NCI-H1694 treated with DMSO at 0.1 percent for 48 hours (cell line): ENCODE measurements around the gene RNF223.
"Not testable (repeated sequence)": the region's sequence is repeated elsewhere in the genome, so short reads cannot be mapped to it uniquely, and the experiment has no call there.

Experiments used
- DNase-seq: peaks from one replicate; lab custom pipeline; 2025; lab: John Stamatoyannopoulos, UW

RNF223 gene

DNA sequence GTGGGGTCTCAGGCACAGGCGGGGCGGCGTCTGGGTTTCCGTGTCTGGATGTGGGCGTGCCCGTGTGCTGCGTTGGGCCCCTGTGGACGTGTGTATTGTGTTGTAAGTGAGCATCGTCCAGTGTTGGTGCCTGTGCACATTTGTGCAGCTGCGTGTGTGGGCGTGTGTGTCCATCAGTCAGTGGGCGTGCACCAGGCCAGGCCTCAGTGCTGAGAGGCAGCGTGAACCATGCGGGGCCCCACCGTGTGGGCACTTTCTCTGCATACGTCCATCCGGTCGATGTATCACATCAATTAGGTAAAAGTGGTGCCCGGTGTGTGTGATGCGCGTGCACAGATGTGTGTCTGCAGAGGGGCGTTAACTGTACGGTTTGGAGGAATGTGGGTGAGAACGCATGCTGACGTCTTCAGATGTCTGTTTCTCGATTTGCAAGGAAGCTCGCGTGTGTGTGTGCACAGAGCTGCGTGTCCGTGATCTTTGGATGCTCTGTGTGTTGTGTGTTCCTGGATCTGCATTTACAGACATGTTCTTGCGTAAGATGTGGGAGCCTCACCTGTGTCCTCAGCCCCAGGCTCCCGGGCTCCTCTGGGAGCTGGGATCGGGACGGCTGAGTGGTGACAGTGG lies 29.5 kb downstream of the RNF223 start:
- DNase-seq: no peak

DNA sequence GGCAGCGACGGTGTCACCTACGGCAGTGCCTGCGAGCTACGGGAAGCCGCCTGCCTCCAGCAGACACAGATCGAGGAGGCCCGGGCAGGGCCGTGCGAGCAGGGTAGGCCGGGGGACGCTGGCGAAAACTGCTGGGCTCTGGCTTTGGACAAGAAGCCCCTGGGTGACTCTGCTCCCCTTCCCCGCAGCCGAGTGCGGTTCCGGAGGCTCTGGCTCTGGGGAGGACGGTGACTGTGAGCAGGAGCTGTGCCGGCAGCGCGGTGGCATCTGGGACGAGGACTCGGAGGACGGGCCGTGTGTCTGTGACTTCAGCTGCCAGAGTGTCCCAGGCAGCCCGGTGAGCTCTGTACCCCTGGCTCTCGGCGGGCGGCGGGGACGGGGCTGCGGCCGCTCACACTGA lies 30.2 kb downstream of the RNF223 start:
- no peak for DNase-seq

DNA sequence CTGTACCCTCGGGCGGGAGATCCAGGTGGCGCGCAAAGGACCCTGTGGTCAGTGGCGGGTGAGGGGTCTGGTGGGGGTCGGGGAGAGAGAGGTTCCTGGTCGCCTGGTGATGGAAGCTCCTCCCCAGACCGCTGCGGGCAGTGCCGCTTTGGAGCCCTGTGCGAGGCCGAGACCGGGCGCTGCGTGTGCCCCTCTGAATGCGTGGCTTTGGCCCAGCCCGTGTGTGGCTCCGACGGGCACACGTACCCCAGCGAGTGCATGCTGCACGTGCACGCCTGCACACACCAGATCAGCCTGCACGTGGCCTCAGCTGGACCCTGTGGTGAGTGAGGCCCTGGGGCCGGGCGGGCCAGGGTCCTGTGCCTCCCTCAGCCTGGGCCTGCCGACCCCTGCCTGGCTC lies 30.7 kb downstream of the RNF223 start:
- DNase-seq: no peak

DNA sequence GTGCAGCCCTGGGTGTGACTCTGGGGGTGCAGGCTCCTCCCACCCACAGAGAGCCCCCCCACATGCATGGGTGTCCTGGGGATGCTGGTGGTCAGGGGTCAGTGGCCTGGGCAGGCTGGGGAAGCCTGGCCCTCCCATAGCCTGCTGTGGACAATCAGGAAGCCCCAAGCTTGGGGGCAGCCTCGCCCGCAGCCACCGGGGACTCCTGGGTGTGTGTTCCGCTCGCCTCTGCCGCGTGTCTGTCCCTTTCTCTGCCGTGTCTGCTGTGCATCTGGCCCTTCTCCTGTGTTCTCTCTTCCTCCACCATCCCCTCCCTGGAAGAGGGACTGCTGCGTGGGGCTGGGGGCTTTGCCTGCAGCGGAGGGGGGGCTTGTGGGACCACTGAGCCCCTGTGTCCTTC lies 31.3 kb downstream of the RNF223 start:
- no peak for DNase-seq

DNA sequence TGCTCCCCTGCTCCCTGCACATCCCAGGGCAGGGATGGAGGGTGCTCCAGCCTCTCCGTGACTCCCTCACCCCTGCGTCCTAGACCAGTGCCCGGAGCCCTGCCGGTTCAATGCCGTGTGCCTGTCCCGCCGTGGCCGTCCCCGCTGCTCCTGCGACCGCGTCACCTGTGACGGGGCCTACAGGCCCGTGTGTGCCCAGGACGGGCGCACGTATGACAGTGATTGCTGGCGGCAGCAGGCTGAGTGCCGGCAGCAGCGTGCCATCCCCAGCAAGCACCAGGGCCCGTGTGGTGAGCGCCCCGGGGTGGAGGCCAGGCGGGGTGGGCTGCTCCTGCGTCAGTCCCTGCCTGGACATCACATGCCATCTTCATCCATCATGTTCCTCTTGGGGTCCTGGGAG lies 32.2 kb downstream of the RNF223 start:
- DNase-seq: no peak

DNA sequence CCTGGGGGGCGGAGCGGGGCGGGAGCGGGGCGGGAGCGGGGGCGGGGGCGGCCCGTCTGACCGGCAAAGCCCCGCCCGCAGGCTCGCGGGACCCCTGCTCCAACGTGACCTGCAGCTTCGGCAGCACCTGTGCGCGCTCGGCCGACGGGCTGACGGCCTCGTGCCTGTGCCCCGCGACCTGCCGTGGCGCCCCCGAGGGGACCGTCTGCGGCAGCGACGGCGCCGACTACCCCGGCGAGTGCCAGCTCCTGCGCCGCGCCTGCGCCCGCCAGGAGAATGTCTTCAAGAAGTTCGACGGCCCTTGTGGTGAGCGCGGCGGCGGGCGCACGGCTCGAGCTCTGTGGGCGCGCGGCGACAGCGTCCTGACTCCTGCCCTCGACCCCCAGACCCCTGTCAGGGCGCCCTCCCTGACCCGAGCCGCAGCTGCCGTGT lies 33.0 kb downstream of the RNF223 start:
- DNase-seq: no peak

DNA sequence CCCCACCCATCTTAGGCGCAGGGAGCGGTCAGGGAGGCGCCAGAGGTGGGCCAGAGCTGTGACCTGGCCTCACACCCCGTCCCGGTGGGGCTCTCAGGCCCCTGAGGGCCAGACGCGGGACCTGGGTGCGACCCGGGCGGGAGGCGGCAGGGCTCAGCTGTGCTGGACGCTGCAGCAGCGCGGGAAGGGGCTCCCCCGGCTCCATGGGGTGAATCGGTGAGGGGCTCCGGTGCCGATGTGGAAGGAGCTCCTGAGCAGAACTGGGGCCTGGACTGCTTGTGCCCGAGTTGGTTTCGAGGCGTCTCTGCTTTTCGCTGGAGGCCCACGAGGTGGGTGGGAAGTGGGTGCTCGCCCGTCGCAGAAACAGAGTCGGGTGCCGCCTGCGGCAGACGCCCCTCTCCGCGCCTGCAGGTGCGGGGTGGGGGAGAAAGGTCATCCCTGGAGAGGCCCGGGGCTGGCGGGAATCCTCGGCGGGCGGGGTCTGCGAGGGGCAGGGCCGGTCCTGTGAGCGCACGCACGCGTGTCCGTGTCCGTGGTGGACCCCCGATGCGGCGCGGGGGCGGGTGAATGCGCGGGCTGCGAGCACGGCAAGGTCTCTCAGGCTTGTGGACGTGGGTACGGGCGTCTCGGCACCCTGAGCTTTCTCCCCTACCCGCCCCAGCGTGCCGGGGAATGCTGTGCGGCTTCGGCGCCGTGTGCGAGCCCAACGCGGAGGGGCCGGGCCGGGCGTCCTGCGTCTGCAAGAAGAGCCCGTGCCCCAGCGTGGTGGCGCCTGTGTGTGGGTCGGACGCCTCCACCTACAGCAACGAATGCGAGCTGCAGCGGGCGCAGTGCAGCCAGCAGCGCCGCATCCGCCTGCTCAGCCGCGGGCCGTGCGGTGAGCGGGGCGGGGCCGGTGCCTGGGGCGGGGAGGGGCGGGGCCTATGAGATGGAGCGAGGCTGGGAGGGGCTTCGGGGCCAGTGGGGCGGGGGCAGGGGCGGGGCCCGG lies 33.8 kb downstream of the RNF223 start:
- DNase-seq: peak; percentile 26

DNA sequence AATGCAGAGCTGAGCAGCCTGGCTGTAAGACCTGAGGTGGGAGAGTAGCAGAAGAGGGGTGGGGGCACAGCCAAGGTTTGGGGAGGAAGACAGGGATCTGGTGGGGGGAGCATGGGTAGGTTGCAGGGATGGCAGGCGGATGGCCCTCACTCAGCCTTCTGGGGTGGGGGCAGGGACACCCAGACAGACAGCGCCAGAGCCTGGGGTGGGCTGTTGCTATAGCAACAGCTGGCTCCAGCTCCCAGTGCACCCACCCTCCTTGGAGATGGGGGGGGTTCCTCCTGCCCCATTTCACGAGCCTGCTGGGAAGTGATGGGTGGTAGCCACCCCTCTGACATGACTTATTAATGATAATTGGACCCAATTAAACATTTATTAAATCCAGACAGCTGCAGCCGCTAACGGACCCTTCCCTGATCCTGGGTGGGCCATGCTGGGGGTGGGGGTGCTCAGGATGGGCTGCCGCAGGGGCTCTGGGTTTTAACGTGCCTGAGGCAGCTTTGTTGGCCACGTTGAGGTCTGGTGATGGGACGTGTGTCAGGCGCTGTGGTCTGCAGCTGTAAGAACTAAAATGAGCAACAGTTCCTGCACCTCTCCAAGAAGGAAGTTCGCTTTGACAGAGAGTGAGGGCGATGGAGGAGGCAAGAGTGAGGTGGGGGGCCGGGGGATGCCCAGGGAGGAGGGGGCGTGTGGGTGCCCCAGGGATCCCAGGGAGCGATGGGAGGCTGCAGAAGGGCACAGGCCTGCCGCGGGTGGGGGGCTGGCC lies 34.8 kb downstream of the RNF223 start:
- no peak for DNase-seq

DNA sequence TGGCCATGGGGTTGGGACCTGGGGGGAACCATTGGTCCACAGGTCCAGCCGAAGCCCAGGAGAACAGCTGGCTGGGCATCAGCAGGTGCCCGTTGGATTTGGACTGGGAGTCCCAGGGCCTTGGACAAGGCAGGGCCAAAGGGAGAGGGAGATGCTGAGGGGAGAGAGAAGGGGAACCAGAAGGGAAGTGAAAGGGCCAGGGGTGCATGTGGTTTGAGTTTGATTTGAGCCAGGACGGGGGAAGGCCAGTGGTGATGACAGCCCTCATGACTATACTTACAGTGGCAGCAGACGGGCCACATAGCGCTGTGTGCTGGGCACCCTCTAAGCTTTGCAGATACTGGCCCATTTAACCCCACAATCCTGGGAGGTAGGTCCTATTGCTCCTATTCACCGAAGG lies 35.4 kb downstream of the RNF223 start:
- DNase-seq: no peak

DNA sequence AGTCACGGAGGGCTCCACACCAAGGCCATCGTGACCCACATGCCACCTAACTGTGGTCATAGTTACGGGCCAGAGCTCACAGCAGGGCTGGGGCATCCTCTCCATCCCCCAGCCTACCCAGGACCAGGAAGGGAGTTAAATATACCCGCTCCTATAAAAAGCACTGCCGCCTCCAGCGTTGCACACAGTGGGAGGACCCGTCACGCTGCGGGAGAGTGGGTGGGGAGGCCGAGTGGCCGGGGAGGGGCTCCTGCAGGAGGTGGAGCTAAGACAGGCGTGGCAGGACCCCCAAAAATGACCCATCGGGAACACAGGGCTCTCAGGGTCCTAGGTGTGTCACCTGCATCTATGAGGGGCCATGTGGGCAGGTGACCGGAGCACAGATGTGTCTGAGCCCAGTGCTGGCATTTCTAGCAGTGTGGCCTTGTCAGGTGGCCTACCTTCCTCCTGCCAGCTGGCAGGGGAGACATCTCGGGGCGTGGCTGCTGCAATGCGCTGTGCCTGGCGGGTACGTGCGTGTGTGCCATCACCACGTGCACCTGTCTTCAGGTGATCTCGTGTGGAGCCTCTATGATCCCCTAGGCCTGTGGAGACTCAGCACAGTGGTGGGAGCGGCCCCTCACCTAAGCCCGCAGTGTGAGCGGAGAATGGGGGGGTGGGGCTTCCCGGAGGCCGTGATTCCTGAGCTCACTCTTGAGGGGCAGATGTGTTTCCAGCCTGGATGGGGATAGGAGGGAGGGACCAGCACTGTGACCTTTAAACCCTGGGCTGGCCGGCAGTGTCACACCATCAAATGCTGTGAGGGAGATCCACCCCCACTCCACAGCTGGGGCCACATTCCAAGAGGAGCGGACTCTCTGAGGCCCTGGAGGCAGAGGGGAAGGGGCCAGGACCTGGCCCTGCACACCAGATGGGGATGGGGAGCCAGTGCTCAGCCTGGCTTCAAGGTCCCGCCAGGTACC lies 36.5 kb downstream of the RNF223 start:
- no peak for DNase-seq

DNA sequence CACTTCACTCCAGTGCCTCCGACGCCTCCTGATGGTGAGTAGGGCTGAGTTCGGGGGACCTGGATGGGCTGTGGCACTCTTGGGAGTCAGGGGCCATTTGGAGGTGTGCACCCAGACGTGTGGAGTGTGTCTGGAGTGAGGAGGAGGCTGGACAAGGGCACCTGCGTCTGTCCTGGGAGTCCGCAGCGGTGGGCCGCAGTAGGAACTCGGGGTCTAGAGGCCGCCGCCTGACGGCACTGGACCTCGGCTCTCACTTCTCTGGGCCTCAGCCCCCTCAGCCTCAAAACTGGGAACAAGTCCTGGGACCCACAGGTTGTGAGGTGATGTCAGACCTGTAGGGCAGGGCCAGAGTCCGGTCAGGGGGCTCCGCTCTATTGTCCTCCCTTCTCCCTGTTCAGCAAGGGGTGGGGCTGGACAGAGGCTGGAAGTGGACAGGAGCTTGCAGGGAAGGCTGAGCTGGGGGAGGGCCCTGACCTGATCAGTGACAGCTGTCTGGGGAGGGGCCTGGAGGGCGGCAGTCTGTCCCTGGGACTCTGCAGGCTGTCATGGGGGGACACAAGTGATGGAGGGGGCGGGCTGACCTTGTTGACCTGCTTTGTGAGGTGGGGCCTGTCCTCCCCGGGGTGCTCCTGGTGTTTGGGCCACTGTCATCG lies 38.7 kb downstream of the RNF223 start:
- no peak for DNase-seq

DNA sequence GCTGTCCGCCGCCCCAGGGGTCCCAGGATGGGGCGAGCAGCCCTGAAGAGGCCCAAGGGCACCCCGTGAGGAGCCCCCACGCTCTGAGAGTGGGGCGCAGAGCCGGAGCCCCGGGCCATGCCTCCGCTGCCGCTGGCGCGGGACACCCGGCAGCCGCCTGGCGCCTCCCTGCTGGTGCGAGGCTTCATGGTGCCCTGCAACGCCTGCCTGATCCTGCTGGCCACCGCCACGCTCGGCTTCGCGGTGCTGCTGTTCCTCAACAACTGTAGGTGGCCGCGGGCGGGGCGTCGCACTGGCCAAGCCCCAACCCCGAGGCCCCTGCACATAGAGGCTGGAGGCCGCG lies 39.7 kb downstream of the RNF223 start:
- DNase-seq: no peak

DNA sequence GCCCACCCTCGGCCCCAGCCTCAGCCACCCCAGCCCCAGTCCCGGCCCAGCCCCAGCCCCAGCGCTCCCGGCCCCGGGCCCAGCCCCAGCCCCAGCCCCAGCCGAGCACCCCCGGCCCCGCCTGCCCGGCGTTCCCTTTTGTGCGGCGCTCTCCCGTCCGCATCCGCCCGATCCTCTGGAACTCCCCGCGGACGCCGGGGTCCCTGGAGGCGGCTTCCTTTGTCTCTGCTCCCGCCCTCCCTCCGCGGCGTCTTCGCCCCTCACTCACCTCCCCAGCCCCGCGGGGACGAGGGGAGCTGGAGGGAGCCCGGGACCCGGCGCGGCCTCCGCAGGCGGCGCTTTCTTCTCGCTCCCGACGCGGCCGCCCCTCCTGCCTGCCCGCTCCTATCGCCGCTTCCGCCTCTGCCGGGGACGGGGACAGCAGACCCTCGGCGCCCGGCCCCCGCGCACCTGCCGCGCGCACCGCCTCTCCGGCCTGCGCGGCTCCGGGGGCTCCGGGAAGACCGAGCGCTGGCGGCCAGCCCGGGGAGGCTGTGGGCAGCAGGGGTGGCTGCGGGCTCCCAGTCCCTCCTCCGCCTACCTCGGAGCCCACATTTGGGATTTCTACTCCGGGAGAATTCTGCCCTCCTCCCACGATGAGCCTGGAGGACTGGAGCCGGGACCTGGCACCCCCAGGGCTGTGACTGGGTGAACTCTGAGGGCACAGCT lies 40.2 kb downstream of the RNF223 start:
- no peak for DNase-seq

DNA sequence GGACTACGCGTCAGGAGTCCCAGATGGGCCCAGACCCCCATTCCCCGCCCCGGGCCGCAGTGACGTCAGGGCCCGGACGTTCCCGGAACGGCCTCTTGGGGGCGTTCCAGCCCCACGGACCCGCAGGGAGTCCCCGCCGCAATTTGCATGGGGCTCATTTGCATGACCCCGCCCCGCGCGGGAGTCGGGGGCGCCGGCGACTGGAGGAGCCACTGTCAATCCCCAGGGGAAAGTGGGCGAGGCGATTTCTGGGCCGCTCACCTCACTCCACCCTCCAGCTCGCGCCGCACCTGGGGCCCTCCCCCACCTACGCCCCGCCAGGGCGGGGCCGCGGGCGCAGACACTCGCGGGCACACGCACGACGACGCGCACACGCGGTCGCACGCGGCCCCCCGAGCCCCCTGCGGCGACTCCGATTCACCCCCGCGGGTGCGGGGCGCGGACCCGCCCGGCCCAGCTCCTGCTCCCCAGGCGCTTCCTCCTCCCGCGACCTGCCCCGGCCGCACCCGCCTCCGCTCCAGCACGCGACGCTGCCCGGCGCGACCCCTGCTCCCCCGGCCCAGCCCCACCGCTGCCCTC lies 41.0 kb downstream of the RNF223 start:
- DNase-seq: peak; percentile 76

DNA sequence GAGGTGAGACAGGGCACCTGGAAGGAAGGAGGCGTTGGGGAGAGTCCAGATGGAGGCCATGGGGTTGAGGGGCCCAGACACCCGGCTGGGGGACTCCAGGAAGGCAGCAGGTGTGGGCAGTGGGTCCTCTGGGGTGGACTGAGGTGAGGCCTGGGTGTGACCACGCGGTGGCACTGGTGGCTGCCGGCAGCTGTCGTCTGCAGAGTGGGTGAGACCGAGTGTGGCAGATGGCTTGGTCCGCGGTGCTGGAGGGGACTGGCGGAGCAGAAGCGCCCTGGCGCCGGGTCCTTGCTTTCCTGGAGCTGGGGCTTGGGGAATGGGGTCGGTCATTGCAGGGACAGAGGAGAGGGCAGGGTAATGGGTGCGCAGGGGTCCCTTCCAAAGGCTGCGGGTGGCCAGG lies 41.7 kb downstream of the RNF223 start:
- peak; percentile 18 for DNase-seq

DNA sequence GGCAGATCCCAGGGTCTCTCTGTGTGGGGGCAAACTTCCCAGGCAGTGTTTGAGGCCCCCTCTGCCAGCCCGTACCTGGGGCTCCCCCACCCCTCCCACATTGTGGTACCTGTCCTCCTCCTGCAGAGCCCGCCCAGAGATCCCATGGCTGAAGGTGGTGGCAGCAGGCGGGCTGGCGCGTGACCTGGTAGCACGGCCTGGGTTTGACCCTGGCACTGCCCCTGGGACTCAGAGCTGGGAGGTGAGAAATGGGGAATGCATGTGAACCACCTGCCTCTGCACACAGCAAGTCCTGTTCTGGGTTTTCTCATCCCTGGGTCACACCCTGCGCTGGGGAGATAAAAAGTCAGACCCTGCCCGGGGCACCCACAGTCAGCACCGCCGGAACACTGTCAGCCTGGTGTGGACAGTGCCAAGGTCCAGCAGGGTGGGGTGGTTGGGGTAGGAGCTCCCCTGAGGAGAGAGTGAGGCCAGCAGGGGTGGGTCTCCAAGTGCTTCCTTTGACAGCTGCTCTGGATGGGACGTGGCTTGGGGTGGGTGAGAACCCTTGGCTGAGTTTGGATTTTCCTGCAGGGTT lies 42.4 kb downstream of the RNF223 start:
- DNase-seq: no peak

DNA sequence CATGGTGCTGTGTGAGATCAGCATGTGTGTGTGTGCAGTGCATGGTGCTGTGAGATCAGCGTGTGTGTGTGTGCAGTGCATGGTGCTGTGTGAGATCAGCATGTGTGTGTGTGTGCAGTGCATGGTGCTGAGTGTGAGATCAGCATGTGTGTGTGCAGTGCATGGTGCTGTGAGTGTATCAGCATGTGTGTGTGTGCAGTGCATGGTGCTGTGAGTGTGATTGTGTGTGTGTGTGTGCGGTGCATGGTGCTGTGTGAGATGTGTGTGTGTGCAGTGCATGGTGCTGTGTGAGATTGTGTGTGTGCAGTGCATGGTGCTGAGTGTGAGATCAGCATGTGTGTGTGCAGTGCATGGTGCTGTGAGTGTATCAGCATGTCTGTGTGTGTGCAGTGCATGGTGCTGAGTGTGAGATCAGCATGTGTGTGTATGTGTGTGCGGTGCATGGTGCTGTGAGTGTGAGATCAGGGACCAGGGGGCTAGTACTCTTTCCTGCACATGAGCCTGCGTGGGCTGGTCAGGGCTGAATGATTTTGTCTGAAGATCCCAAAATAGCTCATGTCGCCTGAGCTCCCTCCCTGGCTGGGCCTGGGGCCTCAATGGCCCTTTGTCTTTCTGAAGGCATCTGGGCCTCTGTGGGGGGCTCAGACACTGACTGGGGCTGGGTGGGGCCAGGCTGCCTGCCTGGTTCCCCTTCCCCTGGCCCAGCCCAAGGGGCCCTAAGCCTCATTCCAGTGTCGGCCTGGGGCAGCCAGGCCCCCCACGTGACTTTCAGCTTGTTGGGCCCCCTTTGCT lies 43.0 kb downstream of the RNF223 start:
- not testable (repeated sequence) for DNase-seq

DNA sequence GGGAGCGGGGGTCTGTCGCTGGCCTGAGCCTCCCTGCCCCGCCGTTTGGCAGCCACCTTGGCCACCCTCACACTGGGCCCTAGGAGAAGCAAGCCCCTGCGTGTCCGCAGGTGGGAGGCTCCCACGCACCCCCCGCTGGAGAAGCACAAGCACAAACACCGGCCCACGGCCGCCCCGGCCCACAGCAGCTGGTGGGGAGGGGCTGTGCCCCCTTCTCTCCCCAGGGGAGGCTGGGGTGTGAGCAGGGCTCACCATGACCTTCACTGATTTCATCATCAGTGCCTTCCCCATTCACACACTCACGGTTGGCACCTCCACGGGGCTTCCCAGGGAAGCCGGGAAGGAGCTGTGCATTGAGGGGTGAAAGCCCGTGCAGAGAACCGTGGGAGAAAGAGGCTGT lies 46.3 kb downstream of the RNF223 start:
- no peak for DNase-seq
